Stimulated activated CD8-positive, alpha-beta memory T cell treated with anti-CD3 and anti-CD28 coated beads, Interleukin-4, amount 100 ng/mL, for 4 hours (primary cell): ENCODE results near the gene SLC25A38.

ENCODE experiments used
- DNase-seq, 2 donors: peaks; one replicate each; pipeline ENCODE4 v3.0.0-alpha.2; 2020; ENCODE audit warnings: low read depth in 2 of 2, low spot score in 1 of 2

SLC25A38 gene

DNA sequence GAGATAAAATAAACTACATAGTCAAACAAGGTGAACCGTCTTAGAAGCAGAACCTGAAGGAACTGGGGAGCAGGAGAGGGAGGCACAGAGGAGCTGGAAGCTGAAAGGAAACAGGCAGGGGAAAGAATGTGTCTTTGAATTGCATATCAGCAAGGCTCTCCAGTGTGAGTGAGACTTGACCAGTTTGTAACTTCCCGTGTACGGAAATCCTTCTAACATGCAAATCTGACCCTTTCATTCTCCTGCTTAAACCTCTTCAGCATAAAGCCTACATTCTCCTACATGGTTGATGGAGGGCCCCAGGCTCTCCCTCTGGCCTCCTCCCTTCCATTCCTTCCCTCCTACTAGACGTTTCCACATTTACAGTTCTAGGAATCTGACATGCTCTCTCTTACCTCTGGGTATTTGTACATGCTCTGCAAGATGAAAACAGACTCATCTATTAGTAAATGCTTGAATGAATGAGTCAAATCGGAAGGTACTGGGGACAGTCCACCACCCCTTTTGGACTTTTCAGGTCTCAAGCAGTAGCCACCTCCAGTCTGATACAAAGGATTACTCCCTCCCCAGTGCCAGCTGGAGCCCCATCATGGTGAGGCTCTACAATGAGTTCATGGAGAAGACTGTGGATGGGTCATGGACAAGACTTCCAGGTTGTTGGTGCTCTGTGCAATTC lies 6.1 kb upstream of the SLC25A38 start:
- DNase-seq = no peak

DNA sequence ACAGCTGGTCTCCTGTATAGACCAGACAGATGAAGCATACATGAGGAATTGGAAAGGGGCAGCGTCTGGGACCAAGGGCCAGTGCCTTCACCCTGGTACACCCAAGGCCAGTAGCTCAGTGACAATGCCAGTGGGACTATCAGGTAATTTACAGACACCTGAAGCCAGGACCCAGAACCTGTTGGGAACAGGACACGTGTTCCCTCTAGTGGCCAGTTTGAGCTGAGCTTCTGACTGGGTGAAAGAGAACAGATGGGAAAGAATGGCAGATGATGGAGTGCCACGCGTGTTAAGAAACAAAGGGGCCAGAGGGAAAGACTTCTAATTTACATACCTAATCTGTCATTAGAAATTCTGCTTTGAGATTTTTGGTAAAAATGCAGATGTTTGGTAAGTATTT lies 5.1 kb upstream of the SLC25A38 start:
- DNase-seq = peak in 1 of 2 donors; percentile 24

DNA sequence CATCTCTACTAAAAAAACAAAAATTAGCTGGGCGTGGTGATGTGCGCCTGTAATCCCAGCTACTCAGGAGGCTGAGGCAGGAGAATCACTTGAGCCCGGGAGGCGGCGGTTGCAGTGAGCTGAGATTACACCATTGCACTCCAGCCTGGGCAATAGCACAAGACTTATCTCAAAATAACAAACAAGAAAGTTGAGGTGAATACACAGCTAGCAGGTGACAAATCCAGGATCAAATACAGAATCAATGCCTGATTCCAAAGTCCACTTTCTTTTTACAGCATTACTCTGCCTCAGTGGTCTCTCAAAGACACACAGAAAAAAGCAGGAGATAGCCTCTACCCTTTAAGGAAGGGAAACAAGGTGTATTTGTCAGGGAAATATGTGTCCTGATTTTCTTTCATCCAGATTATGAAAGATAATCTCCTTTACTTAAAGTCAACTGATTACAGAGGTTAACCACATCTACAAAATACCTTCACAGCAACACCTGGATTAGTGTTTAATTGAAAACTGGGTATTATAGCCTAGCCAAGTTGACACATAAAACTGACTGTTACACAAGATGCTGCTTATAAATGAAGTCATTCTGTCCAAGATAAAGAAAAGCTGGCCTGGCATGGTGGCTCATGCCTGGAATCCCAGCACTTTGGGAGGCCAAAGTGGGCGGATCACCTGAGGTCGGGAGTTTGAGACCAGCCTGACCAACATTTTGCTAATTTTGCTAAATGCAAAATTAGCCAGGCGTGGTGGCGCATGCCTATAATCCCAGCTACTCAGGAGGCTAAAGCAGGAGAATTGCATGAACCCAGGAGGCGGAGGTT lies 4.0 kb upstream of the SLC25A38 start:
- DNase-seq = no peak

DNA sequence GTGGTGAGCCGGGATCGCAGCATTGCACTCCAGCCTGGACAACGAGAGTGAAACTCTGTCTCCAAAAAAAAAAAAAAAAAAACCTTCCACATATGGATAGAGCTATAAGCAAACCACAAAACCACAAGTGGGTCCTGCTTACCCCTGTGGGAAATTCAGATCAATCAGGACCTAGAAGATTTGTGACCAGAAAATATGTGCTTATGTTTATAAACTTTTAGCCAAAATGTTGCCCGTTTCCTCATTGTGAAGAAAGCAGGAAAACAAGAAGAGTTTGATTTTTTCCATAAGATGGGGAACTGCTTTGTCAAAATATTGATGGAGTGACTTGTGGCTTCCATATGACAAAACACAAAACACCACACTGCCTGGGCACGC lies 3.4 kb upstream of the SLC25A38 start:
- no peak for DNase-seq

DNA sequence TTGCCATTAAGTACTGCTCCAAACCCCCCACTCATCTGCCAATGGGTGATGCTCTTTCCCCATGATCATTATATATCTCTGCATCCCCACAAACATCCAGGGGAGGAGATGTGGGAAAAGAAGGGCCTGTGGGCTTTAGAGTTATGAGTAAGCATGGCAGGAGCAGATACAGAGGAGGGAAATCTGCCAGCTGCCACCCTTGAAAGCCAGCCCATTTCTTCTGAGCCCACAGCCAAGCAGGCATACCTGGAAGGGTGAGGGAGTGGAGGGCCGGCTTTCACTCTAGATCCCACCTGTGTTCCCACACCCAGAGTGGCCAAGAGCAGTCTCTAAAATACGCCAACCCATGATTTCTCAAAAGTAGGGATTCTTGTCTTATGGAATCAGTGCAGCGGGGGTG lies 1.7 kb upstream of the SLC25A38 start:
- DNase-seq = no peak

DNA sequence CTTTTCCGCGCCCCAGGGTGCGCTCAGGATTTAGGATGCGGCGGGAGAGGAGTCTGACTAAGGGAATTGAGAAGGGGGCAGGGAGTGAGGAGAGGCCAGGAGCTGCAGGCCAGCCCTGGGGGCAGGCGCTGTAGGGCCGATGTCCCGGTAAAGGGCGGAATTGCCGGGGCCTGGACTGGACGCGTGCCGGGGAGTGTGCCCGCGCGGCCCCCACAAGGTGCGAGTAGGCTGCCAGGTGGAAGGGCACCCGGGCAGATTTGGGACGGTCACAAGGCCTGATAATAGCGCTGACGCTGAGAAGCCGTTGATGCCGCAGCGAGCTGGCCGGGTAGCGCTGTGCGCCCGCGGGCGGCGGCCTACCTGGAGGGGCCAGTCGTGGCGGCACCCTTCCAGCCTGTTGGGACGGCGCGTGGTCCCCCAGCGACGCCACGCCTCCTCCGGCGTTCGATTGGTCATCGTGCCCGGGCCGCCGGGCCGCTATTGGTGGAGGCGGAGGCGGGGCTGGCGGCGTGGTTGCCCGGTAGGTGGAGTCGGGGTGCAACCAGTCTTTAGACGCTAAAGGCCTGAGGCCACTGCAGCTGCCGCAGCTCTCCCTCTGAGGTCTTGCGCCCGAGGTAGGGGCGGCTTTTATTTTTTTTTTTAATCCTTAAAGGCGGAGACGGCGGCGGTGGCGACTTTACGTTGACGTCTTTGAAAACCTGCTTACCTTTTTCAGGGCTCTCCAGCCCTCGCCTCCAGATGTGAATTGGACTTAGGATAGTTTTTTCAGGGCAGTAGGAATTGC lies 903 bp downstream of the SLC25A38 start:
- DNase-seq = peak; percentile 87 to 90

DNA sequence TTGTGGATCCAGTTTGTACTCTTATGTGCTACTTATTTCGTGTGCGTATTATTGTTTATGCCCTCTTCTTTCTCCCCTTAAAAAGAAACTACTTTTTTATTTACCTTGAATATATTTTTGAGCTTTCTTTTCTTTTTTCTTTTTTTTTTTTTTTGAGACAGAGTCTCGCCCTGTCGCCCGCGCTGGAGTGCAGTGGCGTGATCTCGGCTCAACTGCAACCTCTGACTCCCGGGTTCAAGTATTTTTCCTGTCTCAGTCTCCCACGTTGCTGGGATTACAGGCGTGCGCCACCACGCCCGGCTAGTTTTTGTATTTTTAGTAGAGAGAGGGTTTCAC lies 1.5 kb downstream of the SLC25A38 start:
- DNase-seq = no peak

DNA sequence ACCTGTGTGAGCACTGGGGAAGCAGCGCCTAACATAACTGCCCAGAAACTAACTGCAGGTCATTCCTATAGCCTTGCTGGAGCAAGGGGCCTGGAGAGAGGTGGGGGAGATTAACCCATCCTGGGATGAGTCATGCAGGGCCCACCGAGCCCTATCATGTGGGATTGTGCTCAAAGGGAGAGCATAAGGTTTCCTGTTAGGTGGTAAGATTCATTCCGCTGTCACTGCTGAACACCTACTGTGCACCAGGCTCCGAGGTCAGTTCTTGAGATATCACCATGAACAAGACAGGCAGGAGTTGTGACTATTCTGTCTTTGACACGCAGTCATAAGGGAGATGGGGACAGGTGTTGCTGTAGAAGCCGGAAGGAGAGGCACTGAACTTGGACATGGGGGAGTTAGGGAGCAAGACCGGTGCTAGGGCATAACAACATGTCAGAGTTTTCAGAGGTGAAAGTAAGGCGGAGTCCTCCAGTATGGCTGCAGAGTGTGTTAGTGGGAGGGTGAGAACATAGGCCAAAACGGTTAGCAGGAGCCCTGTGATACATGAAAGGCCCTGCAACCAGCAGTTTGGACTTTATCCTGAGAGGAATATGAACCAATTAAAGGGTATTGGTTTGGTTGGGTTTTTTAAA lies 2.4 kb downstream of the SLC25A38 start:
- DNase-seq = no peak

DNA sequence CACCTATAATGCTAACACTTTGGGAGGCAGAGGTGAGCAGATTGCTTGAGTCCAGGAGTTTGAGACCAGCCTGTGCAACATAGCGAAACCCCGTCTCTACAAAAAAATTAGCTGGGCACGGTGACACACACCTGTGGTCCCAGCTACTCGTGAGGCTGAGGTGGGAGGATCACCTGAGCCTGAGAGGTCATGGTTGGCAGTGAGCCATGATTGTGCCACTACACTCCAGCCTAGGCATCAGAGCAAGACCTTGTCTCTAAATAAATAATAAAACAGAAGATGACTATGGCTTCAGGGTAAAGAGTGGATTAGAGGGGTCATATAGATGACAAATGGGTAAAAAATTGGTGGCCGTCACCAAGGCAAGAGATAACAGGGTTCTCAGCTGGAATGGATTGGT lies 3.1 kb downstream of the SLC25A38 start:
- no peak for DNase-seq

DNA sequence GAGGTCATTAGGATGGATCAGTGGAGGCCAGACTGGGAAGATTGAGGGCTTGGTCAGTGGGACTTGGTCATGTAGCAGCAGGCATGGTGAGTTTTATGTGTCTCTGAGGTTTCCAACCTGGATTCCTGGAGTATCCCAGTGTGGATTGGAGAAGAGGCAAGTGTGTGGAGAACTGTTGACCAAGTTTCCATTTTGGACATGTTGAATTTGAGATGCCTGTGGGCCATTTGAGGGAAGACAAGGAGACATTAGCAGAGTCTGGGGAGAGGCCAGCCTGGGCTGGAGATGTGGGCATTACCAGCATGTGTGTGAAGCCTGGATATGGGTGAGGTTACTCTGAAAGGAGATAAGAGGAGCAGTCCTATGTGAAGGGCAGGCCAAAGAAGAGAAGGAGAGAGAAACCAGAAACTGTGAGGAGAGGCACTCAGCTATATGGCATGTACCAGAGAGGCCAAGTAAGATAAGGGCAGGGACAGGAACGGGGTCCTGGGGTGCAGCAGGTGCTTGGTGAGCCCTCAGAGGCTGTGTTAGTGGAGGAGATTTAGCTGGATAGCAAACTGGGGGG lies 4.3 kb downstream of the SLC25A38 start:
- no peak for DNase-seq

DNA sequence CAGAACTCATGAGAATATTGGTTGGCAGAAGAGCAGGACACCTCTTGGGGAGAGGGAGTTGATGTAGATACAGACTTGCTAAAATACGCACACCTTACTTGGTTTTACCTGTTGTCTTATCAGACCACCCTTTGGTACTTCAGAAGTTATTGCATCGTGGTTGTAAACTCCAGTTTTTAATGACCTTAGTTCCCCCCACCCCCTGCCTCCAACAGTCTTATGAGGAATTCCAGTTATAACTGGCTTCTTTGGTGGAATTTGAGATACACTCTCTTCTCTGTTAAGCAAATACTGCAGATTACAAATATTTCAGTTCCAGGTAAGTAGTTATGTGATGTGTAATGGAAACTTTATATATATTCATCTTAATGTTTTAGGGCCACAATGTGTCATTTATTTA lies 5.0 kb downstream of the SLC25A38 start:
- no peak for DNase-seq

DNA sequence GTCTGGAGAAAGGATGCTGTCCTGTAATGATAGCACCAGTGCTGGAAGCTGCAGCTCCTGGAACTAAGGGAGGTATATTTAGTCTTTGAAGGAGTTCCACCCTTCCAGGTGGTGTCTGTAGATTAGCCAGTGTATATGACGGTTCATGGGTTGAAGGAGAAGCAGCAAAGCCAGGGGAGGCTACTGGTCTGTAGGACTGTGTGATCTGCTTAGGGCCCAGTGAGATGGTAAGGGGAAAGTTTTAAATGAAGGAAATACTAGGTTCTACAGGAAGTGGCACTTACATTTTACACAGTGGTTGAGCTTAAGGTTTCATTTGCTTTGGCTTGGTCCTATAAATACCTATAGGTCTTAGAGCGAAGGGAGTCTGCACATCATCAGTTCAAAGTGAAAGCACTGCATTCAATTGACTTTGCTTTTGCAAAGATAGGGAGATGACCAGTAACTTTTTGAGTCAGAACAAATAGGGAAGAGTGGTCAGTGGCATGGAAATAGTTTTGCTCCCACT lies 5.6 kb downstream of the SLC25A38 start:
- no peak for DNase-seq

DNA sequence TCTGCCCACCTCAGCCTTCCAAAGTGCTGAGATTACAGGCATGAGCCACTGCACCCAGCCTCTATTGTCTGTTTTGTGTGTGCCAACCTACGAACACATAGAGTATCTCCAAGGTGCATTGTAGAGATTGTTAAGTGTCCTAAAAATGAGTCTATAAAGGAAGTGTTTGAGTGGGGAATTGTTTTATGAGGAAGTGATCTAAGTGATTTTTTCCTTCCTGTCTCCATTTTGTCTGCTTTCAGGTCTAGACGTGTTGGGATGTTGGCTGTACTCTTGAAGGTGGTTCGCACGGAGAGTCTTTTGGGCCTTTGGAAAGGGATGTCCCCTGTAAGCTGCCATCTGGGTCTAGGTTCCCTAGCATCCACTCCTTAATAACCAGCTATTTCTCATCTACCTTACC lies 7.0 kb downstream of the SLC25A38 start:
- no peak for DNase-seq

DNA sequence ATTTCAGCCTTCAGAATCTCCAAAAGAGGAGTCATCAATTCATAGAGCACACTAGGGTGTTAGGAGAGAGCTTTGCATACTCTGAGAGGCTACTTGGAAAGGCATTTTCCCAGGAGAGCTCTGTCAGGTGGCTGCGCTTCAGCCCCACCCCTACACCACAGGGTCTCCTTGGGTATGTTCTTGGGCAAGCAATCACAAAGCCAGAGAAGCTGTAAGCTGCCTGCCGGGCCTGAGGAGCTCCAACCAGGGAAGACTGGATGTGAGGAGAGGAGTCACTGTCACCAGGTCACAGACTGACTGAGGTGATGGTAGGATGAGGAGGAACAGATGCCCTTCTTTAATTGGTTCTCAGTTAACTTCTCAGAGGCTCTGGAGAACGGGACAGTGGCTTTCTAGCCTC lies 13.5 kb downstream of the SLC25A38 start:
- no peak for DNase-seq

DNA sequence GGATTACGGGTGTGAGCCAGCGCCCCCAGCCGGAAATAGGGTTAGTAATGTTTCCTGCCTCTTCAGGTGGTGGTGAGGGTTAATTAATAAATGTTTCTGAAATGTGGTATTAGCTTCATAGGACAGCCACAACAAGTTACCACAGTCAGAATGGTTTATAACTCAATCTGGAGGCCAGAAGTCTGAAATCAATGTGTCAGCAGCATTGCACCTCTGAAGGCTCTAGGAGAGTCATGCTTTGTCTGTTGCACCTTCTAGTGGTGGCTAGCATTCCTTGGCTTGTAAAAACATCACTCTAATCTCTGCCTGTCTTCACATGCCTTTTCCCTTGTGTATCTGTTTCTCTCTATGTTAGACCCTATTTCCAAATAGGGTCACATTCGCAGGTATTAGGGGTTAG lies 15.5 kb downstream of the SLC25A38 start:
- DNase-seq = no peak

DNA sequence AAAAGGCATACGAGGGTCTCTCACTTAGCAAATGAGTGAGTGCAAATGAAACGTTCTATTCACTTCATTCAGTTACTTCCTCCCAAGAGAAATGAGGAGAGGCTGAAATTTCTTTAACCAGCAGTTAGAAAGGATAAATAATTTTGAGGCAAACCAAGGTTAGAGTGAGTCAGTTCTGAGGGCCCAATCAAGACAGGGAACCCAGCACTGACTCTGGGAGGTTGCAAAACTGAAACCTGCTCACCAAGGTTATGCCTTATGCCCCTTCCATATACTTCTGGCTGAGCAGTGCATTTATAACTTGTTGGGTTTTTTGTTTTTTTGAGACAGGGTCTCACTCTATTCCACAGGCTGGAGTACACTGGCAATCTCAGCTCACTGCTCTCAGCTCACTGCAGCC lies 18.8 kb downstream of the SLC25A38 start:
- DNase-seq = no peak

DNA sequence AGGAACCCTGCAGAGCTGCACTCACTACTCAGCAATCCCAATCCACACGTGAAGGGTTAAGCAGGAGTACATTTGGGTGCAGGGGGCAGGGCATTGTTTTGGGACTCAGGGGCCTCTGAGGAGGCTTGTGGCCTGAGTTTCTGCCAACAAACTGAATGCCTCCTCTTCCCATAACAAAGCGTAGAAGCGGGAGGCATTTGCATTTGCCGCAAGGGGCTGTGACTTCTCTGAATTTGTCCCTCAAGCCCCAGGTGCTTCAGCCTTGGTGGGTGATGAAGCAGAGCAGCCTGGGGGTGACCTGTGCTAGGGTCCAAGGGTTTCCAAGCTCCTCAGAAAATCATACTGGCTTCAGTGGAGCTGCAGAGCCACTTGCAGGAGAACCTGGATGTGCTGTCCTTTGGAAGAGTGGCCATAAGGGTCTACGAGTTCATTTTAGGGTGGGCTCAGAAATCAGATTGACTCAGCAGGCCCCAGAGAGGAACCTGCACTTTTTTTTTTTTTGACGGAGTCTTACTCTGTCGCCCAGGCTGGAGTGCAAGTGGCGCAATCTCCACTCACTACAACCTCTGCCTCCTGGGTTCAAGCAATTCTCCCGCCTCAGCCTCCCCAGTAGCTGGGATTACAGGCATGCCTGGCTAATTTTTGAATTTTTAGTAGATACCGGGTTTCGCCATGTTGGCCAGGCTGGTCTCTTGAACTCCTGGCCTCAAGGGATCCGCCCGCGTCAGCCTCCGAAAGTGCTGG lies 21.9 kb downstream of the SLC25A38 start:
- DNase-seq = no peak

DNA sequence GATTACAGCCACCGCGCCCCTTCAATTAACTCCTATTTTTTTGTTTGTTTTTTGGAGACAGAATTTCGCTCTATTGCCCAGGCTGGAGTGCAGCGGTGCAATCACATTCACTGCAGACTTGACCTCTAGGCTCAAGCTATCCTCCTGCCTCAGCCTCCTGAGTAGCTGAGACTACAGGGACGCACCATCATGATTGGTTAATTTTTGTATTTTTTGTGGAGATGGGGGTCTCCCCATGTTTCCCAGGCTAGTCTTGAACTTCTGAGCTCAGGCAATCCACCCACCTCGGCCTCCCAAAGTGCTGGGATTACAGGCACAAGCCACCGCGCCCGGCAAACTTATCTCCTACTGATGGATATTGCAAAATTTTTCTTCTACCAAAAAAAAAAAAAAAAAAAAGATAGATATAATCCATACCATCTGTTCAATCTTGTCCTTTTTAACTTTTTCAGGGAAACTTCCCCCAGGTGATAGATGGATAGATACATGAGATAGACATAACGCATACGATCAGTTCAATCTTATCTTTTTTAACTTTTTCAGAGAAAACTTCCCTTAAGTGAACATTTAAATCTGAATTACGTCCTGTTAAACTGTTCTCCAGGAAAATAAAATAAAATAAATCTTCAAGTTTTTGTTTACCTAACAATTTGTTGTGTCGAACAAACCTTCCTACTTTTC lies 22.7 kb downstream of the SLC25A38 start:
- no peak for DNase-seq

DNA sequence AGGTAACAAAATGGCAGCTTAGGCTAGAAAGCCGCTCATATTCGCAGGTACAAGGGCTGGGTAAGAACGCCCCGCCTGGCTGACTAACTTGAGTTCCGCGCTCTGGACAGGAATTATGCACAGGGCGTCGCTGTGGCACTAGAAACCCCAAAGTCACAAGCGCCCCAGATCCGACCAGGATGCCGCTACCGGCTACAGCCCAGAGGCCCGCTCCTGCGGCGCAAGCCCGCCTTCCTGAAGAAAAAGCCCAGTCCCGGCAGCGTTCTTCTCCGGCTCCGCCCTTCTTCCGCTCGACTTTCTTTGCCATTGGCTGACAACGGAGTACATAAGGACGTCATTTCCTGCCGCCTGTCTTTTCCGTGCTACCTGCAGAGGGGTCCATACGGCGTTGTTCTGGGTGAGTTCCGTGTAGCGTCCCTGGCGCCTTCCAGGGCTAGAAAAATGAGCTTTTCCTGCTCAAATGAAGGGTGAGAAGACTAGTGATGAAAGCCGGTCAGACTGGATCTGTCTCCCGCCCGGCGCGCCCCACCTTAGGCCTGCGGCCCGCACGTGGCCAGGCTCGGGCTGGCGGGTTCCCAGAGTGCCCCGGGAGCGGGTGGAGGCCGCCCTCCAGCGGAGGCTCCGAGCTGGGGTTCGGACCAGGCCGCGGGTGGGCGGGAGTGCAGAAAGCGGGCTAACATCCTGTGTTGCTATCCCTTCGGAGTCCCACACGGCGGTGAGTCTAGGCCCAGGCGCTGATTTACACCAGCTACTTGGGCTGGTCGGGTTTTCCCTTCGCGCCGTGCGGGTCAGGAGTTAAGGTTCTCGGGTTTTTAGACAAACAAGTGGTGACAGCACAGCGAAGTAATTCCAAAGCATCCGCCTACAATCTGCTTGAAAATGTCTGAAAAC lies 23.4 kb downstream of the SLC25A38 start, which contains the start of gene RPSA:
RPSA (plus strand) TSS at position 353 of the 891 bp plus-strand sequence. CDS start 934 bp downstream, outside the sequence.
- DNase-seq = peak; percentile 76 to 94
